NCI-H345 (cell line): ENCODE measurements around the gene SORCS2.

Source experiments
- DNase-seq: peaks from one replicate; lab custom pipeline; 2025; lab: John Stamatoyannopoulos, UW

Gene SORCS2

GRCh38 chr4:7186516-7187167 is 5.7 kb upstream of the SORCS2 start:
- no peak for DNase-seq

GRCh38 chr4:7187168-7187535 is 5.2 kb upstream of the SORCS2 start:
- DNase-seq: no peak

- DNase-seq: no peak
Observed at GRCh38 chr4:7187691-7188090, 4.6 kb upstream of the SORCS2 start.

DNA sequence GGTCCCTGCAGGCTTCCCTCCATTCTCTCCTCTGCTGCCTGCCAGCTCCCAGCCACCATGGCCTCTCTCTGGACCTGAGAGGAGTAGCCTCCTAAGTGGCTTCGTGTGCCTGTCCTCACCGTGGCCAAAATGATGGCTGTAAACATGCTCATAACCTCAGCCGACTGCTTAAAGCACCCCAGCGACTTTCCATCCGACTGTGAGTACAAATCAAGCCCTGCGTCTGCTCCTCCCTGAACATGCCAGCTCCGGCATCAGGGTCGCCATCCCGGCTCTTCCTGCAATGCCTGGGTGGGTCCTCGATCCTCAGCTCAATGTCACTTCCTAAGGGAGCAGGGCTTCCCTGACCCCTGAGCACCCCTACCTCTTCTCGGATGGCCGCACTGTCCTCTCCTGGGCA is 3.3 kb upstream of the SORCS2 start:
- no peak for DNase-seq

DNA sequence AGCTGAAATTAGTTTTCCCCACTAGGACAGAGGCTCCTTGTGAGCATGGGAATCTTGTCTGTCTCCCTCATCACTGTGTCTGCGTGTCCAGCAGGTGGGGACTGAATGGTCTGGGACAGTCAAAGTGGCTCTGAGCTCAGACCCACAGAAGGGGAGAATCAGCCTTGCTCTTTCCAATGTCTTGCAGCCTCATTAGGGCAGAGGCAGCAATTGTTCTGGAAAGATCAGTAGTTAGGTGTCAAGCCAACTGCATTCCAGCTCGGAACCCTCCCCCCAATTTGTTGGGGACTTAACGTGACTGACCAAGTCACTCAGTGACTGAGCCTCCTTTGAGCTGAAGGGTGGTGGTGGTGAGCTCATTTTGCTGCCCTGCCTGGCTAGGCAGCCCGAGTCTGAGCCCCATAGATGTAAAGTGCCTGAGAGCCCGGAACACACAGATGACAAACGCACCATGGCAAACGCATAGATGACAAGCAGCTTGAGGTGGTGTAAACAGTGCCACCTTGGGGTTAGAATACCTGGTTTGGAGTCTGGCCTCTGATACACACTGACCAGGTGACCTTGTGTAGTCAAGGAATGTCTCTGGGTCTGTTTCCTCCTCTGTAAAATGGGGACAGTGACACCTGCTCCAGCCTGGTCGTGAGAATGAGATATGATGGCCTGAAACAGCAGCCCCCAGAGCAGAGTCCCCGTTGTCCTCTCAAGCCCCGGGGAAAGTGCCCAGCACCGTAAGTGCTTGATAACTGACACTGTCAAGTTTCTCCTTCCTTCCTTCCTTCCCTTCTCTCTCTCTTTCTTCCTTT is 2.7 kb upstream of the SORCS2 start:
- DNase-seq: no peak

GRCh38 chr4:7190278-7190594 is 2.1 kb upstream of the SORCS2 start:
- DNase-seq: no peak

DNA sequence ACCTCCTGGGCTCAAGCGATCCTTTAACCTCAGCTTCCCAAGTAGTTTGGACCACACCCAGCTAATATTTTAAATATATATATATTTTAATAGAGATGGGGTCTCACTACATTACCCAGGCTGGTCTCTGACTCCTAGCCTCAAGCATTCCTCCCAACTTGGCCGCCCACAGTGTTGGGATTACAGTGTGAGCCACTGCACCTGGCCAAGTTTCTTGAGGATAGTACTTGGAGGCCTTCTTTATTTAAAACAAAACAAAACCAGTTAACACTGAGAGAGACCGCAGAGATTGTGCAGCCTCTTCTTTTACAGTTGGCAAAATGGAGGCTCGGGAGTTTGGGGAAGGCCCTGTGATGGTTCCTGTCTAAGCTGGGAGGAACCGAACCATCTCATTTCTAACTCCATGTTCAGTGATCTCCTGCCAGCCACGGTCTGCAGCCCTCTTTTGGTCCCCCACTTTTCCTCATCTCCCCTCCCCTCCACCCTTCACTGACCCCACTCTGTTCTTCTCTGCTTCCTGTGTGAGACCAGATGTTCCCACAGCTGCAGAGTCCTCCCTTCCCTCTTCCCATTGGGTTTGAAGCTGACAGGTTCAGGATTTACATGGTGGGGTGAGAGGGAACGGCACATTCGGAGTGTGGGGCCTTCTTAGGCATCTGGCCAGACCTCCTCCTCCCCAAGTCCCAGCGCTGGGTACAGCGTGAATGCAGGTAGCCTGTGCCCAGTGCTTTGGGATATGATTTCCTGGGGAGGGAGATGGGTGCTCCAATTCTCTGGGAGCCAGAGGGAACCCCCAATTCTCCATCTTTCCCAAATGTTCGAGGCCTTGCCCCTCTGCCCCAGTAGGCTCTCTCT is 1.4 kb upstream of the SORCS2 start:
- DNase-seq: no peak

DNA sequence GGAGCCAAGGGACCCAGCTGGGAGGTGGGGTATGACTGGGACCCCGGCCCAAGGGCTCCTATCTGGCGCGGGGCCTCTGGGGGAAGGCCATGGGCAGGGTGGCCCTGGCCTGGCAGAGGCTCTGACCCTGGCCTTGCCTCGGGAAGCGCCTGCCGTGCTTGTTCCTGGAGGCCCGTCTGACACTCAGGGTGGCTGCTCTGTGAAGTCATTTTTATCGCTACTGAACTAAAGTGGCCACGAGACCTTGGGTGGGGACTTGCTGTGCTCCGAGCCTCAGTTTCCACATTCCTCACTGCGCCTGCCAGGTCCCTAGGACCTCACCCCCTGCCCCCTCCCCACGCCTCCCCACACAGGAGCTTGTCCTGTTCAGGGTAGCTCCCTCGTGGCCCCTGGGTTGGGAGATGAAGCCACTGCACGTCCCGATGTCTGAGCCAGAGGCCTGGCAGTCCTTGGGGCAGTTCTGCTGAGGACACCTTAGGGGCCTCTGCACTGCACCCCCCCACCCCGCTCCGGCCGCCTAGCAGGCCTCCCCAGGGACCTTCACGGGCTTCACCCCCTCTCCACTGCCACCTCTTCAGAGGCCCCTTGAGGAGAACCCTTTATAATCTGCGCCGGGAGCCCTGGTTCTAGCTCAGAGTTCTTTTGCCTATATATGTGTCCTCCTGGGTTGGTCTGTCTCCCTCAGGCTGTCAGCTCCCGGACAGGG is 639 bp upstream of the SORCS2 start:
- no peak for DNase-seq

- DNase-seq: peak; percentile 72
Observed at GRCh38 chr4:7193030-7193958, 956 bp downstream of the SORCS2 start.

- peak; percentile 38 for DNase-seq
Observed at GRCh38 chr4:7194251-7195140, 2.2 kb downstream of the SORCS2 start.

GRCh38 chr4:7195141-7195515 is 2.8 kb downstream of the SORCS2 start:
- no peak for DNase-seq

- no peak for DNase-seq
Observed at GRCh38 chr4:7195546-7196287, 3.4 kb downstream of the SORCS2 start.

DNA sequence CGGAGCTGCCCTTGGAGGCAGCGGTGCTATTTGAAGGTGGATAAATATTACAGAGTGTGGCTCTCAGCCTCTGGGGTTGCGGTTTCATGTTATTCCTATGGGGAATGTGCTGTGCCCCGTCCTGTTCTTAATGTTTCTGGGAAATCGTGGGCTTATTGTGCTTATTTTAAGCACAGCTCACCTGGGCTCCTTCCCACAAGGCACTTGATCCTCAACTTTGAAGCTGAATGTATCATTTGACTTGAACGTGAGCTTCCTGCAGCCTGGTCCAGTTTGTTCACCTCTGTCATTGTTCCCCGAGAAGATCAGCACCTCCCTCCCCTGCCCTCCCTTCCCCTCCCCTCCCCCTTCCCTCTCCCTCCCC is 3.9 kb downstream of the SORCS2 start:
- no peak for DNase-seq

DNA sequence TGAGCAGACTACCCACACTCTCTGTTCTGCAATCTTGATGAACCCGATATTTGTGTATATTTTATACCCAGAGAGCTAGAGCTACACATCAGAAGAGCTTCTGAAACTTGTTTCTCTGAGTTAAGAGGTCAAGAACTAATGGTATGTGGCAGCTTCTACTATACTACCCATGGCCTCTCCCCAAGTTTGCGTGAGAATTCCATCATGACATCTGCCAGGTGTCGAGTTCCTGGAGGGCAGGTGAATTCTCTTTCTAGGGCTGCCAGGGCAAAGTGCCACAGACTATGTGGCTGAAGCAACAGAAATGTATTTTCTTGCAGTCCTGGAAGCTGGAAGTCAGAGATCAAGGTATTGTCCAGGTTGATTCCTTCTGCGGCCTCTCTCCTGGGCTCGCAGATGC is 4.4 kb downstream of the SORCS2 start:
- no peak for DNase-seq

DNA sequence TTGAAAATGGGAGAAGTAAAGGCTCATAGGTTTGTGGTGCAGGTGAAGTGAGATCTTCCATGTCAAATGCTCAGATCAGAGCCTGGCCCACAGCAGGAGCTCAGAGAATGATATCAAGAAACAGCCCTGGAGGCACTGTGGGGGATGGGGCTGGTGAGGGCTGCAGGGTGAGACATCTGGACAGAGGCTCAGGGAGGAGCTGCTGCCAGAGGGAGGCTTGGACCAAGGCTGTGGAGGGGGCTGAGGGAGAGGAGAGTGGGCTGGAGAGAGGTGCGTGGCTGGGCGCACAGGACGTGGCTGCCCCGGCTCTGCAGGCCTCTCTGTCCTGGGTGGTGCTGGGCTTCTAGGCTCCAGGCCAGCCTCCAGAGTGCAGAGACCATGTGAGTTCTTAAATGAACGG is 5.6 kb downstream of the SORCS2 start:
- DNase-seq: no peak

DNA sequence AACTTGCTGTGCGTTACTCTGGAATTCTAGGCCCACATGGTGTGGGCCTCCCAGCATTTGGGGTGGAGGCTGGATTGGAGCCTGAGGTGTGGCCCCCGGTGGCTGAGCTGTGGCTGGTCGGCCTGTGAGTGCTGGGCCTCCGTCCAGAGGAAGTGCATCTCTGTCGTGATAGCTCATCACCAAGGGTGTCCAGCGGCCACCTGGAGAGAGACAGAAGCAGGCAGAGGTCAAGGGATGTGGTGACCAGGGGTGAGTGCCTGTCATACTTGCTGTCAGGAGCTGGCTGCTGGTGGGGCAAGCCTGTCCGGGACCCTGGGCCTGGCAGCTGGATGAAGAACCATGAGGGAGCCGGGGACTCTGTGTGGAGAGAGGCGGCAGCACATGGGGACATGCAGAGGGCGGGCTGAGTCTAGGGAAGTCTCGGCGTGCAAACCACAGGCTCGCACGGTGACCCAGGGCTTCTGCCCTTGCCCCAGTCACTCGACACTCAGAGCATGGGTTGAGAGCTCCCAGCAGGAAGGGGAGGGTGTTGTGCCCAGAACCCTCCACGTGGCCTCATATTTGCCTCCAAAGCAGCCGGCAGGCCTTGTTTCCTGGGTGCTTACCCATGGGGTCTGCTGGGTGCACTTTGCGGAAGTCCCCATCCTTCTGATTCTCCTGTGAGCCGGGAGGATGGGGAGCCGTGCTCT is 6.2 kb downstream of the SORCS2 start:
- no peak for DNase-seq

GRCh38 chr4:7199129-7199725 is 6.9 kb downstream of the SORCS2 start:
- DNase-seq: no peak

- no peak for DNase-seq
Observed at GRCh38 chr4:7199771-7200441, 7.6 kb downstream of the SORCS2 start.
